ENCODE data around the gene SS18.

DNA sequence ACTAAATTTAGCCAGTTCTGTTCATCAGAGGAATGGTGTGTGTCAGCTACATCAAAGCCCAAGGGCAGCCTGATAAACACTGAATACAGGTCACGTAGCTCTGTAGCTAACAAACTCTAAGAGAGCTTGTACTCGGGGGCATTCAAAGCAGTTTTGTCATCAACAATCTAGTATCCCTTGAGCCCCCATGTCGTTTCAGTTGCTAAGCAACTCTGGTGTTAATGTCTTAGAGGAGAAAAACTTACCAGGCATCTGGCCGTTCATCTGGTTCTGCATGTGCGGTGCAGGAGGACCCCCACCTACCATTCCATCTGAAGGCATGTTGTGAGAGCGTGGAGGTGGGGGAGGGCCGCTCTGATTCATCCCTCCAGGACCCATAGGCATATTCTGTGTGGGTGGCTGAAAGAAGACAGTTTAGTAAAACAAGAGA is 33.1 kb downstream of the SS18 start:
- no peak for TF ChIP-seq CTCF (IDR thresholded peaks at IDR 0.05)
- no peak for TF ChIP-seq POLR2A (IDR thresholded peaks at IDR 0.05; ENCODE audit: low read depth)
- no peak for TF ChIP-seq POLR2AphosphoS5 (IDR thresholded peaks at IDR 0.05)

Measured in esophagus muscularis mucosa (tissue), 3 donors.